RWPE1 (cell line): Measurements from ENCODE around the gene PPP3CA.

Experiments used
- CTCF ChIA-PET: fragments of 350-600 bp; sonication (Branson Sonifier 250); formaldehyde crosslinking; extraction: SDS; loops from one replicate; lab custom pipeline; 2021; lab: Yijun Ruan, JAX
- POLR2A ChIA-PET: fragments of 400-600 bp; formaldehyde crosslinking; extraction: SDS; loops from one replicate; lab custom pipeline; 2020; ENCODE audit warnings: antibody characterized with exemption; ENCODE audit not compliant: low non-redundant PET; lab: Yijun Ruan, JAX
- DNase-seq: peaks from one replicate; pipeline ENCODE4 v3.0.0; 2012; ENCODE audit warnings: low spot score
- H3K27ac ChIP-seq: fragments of 450-650 bp; 2 replicates; pipeline ENCODE4 v1.5.1; 2017
- CTCF ChIP-seq: fragments of 450-650 bp; conservative IDR thresholded peaks from 2 replicates; pipeline ENCODE4 v1.5.1; 2017; ENCODE audit warnings: low read depth, mild to moderate bottlenecking

PPP3CA gene

DNA sequence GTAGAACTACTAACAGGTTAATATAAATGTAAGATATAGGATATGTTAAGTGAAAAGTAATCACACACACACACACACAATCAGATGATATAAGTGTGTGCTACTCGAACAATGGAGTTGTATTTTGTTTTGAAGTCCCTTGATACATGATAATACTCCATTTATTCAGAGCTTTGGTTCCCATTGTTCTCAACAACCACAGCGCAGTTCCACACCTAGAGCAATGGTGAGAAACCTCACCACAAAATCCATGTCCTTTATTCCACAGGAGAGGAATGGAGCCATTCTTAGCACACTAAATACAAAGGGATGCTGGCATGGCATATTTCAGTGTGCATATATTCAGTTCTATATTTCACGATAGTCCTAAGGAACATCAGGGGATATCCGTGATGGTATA is 139.2 kb downstream of the PPP3CA start:
- H3K27ac ChIP-seq, result no peak overlapping the region
- no peak for TF ChIP-seq CTCF
- ChIA-PET POLR2A (no interaction called here), CTCF (interaction anchor here (0.6 kb wide), 1 partner anchor 162 kb away, joined by 7 read pairs; no protein-coding TSS in a partner anchor)
- no peak for DNase-seq

DNA sequence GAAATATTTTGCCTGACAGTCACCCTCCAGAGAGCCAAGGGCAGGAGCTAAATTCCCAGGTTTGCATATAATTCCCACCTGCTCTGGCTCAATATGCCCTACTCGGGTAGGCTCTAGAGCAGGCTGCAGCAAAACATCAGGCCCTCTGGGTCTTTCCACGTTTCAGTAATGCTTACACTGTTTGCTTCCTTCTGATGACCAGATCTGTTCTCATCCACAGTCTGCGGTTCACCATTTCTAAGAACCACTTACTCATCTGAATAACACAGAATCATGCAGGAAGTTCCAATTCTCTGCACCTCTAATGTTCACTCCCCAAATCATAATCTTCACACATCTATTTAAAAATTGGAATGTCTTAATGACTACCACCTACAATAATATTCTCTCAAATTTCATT is 141.4 kb downstream of the PPP3CA start:
- no peak for TF ChIP-seq CTCF
- ChIA-PET POLR2A (no interaction called here), CTCF (no interaction called here)
- no peak overlapping the region for H3K27ac ChIP-seq
- DNase-seq, result no peak

- no peak overlapping the region for H3K27ac ChIP-seq
- POLR2A ChIA-PET, result interaction anchor here (1.0 kb wide), 1 partner anchor 146 kb away, joined by 3 read pairs; the partner anchor contains the start of gene PPP3CA
- TF ChIP-seq CTCF, result no peak
- CTCF ChIA-PET, result interaction anchor here (0.5 to 1.0 kb wide), 2 partner anchors 111 to 1302 kb away, joined by 3 to 4 read pairs; no protein-coding TSS in a partner anchor
- DNase-seq, result peak; percentile 19
Measured at GRCh38 chr4:101201421-101201820, 145.9 kb downstream of the PPP3CA start.

- no peak overlapping the region for H3K27ac ChIP-seq
- peak; percentile 68 for DNase-seq
- ChIA-PET POLR2A (interaction anchor here (1.0 kb wide), 1 partner anchor 147 kb away, joined by 3 read pairs; the partner anchor contains the start of gene PPP3CA), CTCF (interaction anchor here (0.6 kb wide), 1 partner anchor 1925 kb away, joined by 3 read pairs; no protein-coding TSS in a partner anchor)
- TF ChIP-seq CTCF, result no peak
Measured at GRCh38 chr4:101200561-101200960, 146.8 kb downstream of the PPP3CA start.

- no peak for DNase-seq
- TF ChIP-seq CTCF, result no peak
- ChIA-PET POLR2A (no interaction called here), CTCF (no interaction called here)
- no peak overlapping the region for H3K27ac ChIP-seq
Measured at GRCh38 chr4:101199507-101200285, 147.6 kb downstream of the PPP3CA start.

DNA sequence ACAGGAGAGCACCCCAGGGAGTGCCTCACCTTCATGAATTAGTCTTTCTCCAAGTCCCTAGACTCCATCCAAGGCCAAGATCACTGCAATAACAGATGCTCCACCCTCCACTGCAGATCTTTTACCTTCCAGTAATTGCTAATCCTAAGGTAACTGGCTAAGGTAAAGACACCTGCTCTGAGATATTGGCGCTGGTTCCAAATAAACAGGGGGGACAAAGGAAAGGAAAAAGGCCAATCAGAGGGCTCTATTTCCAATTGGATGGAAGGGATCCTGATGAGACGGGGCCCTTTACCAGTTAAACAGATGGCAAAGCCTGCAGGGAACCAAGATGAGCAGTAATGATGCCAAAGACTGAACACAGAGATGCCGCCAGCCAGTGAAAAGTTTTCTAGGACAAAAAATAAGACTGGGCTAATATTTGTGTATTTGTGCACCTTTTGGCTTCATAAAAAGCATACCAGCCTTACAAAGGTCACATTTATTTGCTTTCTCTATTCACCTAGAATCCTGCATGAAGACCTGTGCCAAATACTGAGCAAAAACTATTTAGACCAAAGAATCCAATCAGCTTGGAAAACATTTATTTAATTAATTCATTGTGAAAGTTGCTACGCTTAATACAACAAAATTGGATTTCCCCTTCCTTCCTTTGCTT is 148.5 kb downstream of the PPP3CA start:
- CTCF ChIA-PET, result no interaction called here
- no peak for DNase-seq
- no peak overlapping the region for H3K27ac ChIP-seq
- POLR2A ChIA-PET, result no interaction called here
- no peak for TF ChIP-seq CTCF
